ENCODE results near the gene GFOD1.
A peak's percentile ranks its signal among the peaks of the same experiment; 100 is the strongest.

GFOD1 gene

DNA sequence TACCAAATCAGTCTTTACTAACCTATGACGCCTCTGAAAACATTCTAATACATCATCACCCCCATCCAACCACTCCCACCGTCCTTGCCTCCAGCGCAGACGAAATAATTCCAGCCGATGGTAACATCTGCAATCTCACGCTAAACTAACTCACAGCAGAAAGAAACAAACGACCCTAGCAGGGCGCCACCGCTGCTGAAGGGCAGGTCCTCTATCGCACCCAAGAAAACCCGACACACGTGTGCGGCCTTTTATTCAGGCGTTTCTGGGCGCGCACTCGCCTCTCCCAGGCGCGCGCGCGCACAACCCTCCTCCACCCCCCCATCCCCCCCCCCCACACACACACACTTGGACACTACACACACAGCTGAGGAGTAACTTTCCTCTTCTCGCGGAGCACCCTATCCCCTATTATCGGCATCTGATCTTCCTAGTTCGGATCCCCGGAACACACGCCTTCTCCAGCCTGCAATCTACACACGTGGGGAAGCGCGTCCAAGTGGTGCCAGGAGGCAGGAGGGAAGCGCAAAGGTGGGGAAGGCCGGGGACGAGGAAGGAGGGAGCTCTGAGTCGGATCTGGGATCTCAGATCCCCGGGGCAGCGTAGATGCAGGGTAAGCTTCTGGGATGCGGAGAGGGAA, 1.4 kb downstream of the GFOD1 start:
- peak; percentile 63 for DNase-seq (ENCODE audit: low spot score)

- DNase-seq (ENCODE audit: low spot score): no peak
These were observed 2.1 kb downstream of the GFOD1 start for GRCh38 chr6:13485303-13485702.

- no peak for DNase-seq (ENCODE audit: low spot score)
These were observed 2.6 kb downstream of the GFOD1 start for GRCh38 chr6:13484827-13485226.

GRCh38 chr6:13484138-13484708, 3.2 kb downstream of the GFOD1 start:
- no peak for DNase-seq (ENCODE audit: low spot score)

DNA sequence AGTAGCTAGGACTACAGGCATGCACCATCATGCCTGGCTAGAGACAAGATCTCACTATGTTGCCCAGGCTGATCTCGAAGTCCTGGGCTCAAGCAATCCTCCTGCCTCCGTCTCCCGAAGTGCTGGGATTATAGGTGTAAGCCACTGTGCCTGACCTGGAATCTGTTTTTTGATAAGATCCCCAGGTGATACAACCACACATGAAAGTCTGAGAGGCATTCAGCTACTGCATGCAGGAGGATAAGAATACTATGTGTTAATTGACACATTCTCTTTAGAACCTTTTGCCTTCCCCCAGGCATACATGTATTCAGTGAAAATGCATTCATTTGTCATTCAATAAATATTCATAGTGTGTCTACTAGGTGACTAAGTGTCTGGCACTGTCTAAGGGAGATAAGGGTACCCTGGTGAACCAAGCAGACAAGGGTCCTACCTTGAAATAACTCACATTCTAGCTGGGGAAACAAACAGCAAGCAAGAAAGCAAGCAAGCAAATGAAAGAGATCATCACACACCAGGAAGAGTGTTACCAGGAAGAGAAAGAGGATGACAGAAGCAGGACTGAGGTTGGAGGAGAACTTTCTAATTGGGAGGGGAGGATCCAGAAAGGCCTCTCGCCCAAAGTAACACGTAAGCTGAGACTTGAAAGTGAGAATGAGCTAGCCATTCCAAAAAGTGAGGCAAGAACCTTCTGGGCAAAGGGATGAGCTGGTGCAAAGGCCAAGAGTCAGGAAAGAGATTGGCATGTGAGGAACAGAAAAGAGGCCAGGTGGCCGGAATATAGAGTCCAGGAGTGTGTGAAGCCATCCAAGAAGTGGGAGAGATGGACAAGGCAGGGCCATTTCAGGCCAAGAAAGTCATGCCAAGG, 6.5 kb downstream of the GFOD1 start:
- no peak for DNase-seq (ENCODE audit: low spot score)

DNA sequence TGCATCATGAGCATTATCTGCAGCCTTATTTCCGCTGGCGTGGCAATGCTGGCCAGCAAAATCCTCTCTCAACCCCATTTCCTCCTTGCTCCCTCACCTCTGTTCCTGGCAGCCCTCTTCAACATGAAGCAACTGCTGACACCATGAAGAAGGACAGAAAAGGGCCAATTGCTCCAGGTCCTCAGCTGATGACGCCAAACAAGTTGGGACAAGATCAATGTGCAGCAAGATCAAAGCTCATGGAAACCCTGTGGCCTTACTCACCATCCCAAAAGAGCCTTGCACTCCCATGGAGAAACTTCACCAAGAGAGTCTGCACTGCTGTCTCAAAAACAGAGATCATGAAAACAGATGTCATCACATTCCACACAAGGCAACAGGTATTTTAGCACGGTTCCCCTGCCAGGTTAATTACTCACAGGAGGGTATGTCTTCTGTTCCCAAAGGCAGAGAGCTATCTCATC, 7.4 kb downstream of the GFOD1 start:
- no peak for DNase-seq (ENCODE audit: low spot score)

GRCh38 chr6:13479206-13479800, 8.1 kb downstream of the GFOD1 start:
- no peak for DNase-seq (ENCODE audit: low spot score)

DNA sequence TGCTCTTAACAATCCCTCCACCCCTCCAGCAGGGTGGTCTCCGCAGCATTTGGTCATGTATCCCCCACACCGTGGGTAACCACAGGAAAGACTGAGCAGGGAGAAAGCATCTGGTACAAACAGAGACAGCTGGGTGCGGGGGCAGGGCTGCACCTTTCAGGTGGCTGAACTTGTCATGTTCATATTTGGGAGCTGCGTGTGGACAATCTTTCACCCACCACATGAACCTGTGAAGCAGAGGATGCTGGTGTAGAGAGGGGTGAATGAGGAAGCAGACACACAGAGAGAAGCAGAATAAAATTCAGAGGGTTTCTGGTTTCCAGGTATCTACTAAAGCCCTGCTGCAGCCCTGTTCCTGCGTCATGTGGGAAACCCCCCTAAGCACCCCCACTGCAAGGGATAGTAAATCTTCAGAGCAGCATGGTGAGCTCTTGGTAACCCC, 8.9 kb downstream of the GFOD1 start:
- no peak for DNase-seq (ENCODE audit: low spot score)

DNA sequence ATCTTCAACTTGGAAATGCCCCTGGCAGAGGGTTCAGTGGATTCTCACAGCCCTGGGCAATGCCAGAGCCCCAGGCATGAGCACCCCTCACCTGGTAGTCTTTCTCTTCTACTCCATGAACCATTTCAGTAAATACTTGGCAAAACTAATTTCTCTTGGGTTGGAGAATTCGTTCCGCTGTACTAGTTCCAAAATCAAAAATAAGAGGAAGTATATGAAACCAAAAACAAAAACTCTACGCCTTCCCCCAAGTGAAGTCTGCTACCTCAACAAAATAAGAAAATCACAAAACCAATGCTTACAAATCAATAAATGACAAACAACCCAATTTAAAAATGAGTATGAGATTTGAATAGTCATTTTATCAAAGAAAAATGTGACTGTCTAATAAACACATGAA, 12.6 kb downstream of the GFOD1 start:
- DNase-seq (ENCODE audit: low spot score): no peak

DNA sequence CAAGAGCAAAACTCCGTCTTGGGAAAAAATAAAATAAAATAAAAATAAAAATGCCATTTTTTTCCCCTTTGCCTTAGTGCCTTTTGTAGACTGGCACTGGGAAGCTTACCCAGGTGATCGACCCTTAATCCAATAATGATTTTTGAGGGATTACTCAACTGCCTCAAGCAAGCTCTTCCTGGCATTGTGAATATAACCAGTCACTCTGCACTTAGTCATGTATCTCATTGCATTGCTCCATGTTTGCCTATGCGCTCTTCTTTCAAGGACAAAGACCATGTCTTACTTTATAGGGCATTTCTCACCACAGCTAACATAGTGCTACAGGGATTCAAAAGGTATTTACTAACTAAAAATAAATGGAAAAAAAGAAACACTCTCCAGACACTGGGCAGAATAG, 13.0 kb downstream of the GFOD1 start:
- no peak for DNase-seq (ENCODE audit: low spot score)

DNA sequence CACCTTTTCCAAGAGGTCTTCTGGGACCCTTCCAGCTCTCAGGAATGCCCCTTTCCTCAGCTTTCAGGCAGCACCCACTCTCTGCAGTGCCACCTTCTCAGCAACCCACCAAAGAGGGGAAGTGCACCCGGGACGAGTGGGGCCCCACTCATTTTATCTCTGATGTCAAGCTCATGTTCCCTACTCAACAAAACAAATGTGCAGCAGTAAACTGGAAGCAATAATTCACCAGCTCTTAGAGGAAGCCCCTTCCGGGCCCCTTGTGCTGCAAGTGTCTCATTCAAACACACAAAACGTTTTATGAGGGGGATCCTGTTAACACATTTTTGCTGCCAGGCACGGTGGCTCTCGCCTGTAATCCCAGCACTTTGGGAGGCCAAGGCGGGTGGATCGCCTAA, 13.6 kb downstream of the GFOD1 start:
- DNase-seq (ENCODE audit: low spot score): no peak

GRCh38 chr6:13472976-13473767, 14.2 kb downstream of the GFOD1 start:
- DNase-seq (ENCODE audit: low spot score): no peak

DNA sequence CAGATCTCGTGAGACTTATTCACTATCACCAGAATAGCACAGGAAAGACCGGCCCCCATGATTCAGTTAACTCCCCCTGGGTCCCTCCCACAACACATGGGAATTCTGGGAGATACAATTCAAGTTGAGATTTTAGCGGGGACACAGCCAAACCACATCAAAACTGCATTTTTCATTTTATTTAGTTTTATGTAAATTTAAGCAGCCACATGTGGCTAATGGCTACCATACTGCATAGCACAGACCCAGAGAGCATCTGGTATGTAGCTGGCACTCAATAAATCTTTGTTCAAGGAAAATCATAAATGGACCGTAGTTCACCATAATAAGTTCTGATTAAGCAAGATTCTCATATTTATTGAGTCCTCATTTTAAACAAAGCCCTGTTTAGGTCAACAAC, 15.3 kb downstream of the GFOD1 start:
- no peak for DNase-seq (ENCODE audit: low spot score)

- no peak for DNase-seq (ENCODE audit: low spot score)
These were observed 16.2 kb downstream of the GFOD1 start for GRCh38 chr6:13471184-13471583.

DNA sequence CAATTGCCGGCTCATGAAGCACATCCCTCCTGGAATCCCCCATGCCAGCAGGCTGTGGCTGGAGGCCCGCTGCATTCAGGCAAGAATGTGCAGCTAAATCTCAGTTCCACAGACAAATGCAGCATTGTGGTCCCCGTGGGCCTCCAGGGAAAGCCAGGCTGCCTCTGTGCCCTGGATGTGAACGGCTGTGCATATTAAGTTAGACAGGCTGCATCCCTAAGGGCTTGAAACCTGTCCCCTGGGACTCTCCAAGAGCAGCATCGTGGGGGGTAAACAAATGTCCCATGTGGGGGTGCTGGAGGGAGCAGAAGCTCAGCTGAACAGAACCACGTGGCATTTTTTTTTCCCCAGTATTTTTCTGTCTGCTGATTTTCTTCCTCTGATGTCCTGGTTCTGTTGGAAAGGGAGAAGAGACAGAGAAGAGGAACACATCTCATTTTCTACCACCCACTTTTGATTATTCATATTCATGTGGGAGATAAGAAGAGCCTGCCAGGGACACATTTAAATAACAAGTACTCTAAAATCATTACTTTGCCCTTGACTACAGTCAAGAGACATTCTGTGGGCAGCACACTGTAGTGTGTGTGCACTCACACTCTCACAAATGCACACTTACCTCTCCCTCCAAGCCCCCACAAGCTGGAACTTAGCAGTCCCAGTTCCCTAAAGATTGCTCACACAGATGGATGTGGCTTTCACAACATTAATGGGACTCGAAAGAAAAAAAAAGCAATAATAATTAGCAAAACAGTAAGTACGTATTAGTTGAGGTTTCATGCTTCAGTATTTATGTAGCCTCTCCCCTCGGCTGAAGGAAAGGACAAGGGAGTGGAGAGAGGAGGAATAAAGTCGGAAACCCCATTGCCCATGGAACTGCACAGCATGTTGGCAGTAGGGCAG, 16.9 kb downstream of the GFOD1 start:
- peak; percentile 39 for DNase-seq (ENCODE audit: low spot score)

GRCh38 chr6:13469693-13470092, 17.7 kb downstream of the GFOD1 start:
- DNase-seq (ENCODE audit: low spot score): no peak

- DNase-seq (ENCODE audit: low spot score): no peak
These were observed 18.6 kb downstream of the GFOD1 start for GRCh38 chr6:13468839-13469238.

GRCh38 chr6:13467216-13467600, 20.2 kb downstream of the GFOD1 start:
- no peak for DNase-seq (ENCODE audit: low spot score)

- no peak for DNase-seq (ENCODE audit: low spot score)
These were observed 20.8 kb downstream of the GFOD1 start for GRCh38 chr6:13466304-13467215.

GRCh38 chr6:13465734-13466133, 21.7 kb downstream of the GFOD1 start:
- no peak for DNase-seq (ENCODE audit: low spot score)

All from germinal center (tissue), 1 donor.